Calu3 (cell line): Measurements from ENCODE around the gene CISD2. TPM values are rescaled to one million over a fixed set of nuclear protein-coding genes. Genes with fewer than 3 reads are reported as not detected.

Experiments
- BruUV-seq: library from RNA; stranded (reverse); fragments of 400-500 nt; replicated peaks from 2 replicates; lab custom pipeline; 2021; lab: Mats Ljungman, UMichigan
- CTCF ChIA-PET: fragments of 300-600 bp; sonication (Branson Sonifier 250); formaldehyde crosslinking; loops from one replicate; lab custom pipeline; 2022; ENCODE audit warnings: antibody characterized with exemption; lab: Charles Lee
- DNase-seq: peaks from one replicate; pipeline ENCODE4 v3.0.0; 2022
- H3K27ac Mint-ChIP-seq: one replicate; pipeline ENCODE4 v1.8.0; 2022; ENCODE audit warnings: mixed read lengths; ENCODE audit not compliant: unreplicated experiment
- H3K27me3 Mint-ChIP-seq: one replicate; pipeline ENCODE4 v1.8.0; 2022; ENCODE audit warnings: mixed read lengths; ENCODE audit not compliant: unreplicated experiment
- H3K36me3 Mint-ChIP-seq: one replicate; pipeline ENCODE4 v1.8.0; 2022; ENCODE audit warnings: mild to moderate bottlenecking, moderate library complexity, mixed read lengths; ENCODE audit not compliant: insufficient read depth, unreplicated experiment
- H3K4me1 Mint-ChIP-seq: one replicate; pipeline ENCODE4 v1.8.0; 2022; ENCODE audit warnings: mild to moderate bottlenecking, low read depth, mixed read lengths; ENCODE audit not compliant: unreplicated experiment
- H3K4me3 Mint-ChIP-seq: one replicate; pipeline ENCODE4 v1.8.0; 2022; ENCODE audit warnings: mild to moderate bottlenecking, low read depth, moderate library complexity, mixed read lengths; ENCODE audit not compliant: unreplicated experiment
- H3K9me3 Mint-ChIP-seq: one replicate; pipeline ENCODE4 v1.8.0; 2022; ENCODE audit warnings: low read depth, mixed read lengths; ENCODE audit not compliant: unreplicated experiment
- CTCF ChIP-seq: fragments of 200-600 bp; IDR thresholded peaks from one replicate; pipeline ENCODE4 v1.8.0; 2022; ENCODE audit warnings: antibody characterized with exemption; ENCODE audit not compliant: unreplicated experiment
- intact Hi-C: fragments of 100-400 bp; cut with micrococcal nuclease; formaldehyde crosslinking; loops from one replicate; pipeline ENCODE4 v1.10.0; 2022; ENCODE audit not compliant: unreplicated experiment
- total RNA-seq: library from RNA; stranded (reverse); gene quantifications from 2 replicates; pipeline ENCODE4 v1.2.3, GENCODE V29; 2022

CISD2 gene
- total RNA-seq, 1 experiment from 2014 or later: 36.9 TPM

- CTCF ChIA-PET: no interaction called here
- H3K4me3 Mint-ChIP-seq: no peak overlapping the region
- no TSS peak for BruUV-seq
- no peak overlapping the region for H3K27ac Mint-ChIP-seq
- H3K9me3 Mint-ChIP-seq: no peaks in the 10 kb centered on the region
- H3K4me1 Mint-ChIP-seq: no peaks in the 10 kb centered on the region
- DNase-seq: no peak
- H3K27me3 Mint-ChIP-seq: no peaks in the 10 kb centered on the region
- no peaks in the 10 kb centered on the region for H3K36me3 Mint-ChIP-seq
- intact Hi-C loops: no loop called here
- TF ChIP-seq CTCF: no peak
These were observed 25.5 kb upstream of the CISD2 start for GRCh38 chr4:102843273-102843672.

GRCh38 chr4:102843938-102844337 is 24.9 kb upstream of the CISD2 start:
- CTCF ChIA-PET: no interaction called here
- Mint-ChIP-seq H3K4me3 (no peak overlapping the region), H3K4me1 (no peaks in the 10 kb centered on the region), H3K9me3 (no peaks in the 10 kb centered on the region), H3K36me3 (no peaks in the 10 kb centered on the region), H3K27me3 (no peaks in the 10 kb centered on the region), H3K27ac (no peak overlapping the region)
- TF ChIP-seq CTCF: no peak
- intact Hi-C loops: no loop called here
- no TSS peak for BruUV-seq
- no peak for DNase-seq

- no peak overlapping the region for H3K27ac Mint-ChIP-seq
- BruUV-seq: no TSS peak
- no peaks in the 10 kb centered on the region for H3K27me3 Mint-ChIP-seq
- DNase-seq: no peak
- no peak for TF ChIP-seq CTCF
- H3K4me1 Mint-ChIP-seq: no peaks in the 10 kb centered on the region
- no peaks in the 10 kb centered on the region for H3K36me3 Mint-ChIP-seq
- H3K9me3 Mint-ChIP-seq: no peaks in the 10 kb centered on the region
- CTCF ChIA-PET: no interaction called here
- H3K4me3 Mint-ChIP-seq: no peak overlapping the region
- intact Hi-C loops: no loop called here
These were observed 21.1 kb upstream of the CISD2 start for GRCh38 chr4:102847687-102848086.

- H3K27me3 Mint-ChIP-seq: no peaks in the 10 kb centered on the region
- no peak overlapping the region for H3K4me3 Mint-ChIP-seq
- CTCF ChIA-PET: no interaction called here
These were observed 19.1 kb upstream of the CISD2 start for GRCh38 chr4:102849579-102850104.

More at GRCh38 chr4:102849579-102850104, 19.1 kb upstream of the CISD2 start:
- no peaks in the 10 kb centered on the region for H3K36me3 Mint-ChIP-seq
- no TSS peak for BruUV-seq
- no peak for DNase-seq
- H3K27ac Mint-ChIP-seq: no peak overlapping the region
- no peaks in the 10 kb centered on the region for H3K4me1 Mint-ChIP-seq
- H3K9me3 Mint-ChIP-seq: no peaks in the 10 kb centered on the region
- TF ChIP-seq CTCF: no peak
- intact Hi-C loops: no loop called here
